HG02943 (cell line): ENCODE results near the gene GARIN1A.

Experiments
- ATAC-seq: cut with Tn5 transposase; IDR thresholded peaks from one replicate; pipeline ENCODE4 v1.9.1; 2021; ENCODE audit warnings: mild to moderate bottlenecking, low read depth, moderate library complexity; ENCODE audit not compliant: unreplicated experiment

GARIN1A gene

GRCh38 chr7:128710481-128710880, 38.4 kb downstream of the GARIN1A start:
- no peak for ATAC-seq

GRCh38 chr7:128713794-128714193, 41.7 kb downstream of the GARIN1A start:
- ATAC-seq, result no peak

- ATAC-seq, result no peak
Observed at GRCh38 chr7:128714701-128715495, 42.8 kb downstream of the GARIN1A start.

GRCh38 chr7:128718967-128719642, 47.0 kb downstream of the GARIN1A start:
- no peak for ATAC-seq

- ATAC-seq, result no peak
Observed at GRCh38 chr7:128721376-128721775, 49.3 kb downstream of the GARIN1A start.
